Measurements from ENCODE around the gene SERPINI1.

SERPINI1 gene

DNA sequence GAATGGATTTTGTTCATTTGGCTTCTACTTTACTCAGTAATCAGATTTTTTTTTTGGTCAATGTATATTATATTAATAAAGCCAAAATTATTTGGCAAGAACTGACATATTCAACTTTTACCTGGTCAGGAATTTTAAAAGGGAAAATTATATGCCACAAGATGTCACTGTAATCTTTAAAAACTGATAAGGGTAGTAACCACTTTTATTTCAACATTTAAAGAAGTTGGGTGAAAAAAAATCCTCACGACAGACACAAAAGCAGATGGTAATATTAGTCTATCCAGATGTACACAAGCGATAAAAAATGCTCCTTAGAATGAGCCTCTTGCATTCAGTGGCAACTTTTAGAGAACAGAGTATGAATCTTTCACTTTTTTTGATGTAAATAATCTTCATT is 101.9 kb downstream of the SERPINI1 start:
- DNase-seq (ENCODE audit: low read depth), result no peak

DNA sequence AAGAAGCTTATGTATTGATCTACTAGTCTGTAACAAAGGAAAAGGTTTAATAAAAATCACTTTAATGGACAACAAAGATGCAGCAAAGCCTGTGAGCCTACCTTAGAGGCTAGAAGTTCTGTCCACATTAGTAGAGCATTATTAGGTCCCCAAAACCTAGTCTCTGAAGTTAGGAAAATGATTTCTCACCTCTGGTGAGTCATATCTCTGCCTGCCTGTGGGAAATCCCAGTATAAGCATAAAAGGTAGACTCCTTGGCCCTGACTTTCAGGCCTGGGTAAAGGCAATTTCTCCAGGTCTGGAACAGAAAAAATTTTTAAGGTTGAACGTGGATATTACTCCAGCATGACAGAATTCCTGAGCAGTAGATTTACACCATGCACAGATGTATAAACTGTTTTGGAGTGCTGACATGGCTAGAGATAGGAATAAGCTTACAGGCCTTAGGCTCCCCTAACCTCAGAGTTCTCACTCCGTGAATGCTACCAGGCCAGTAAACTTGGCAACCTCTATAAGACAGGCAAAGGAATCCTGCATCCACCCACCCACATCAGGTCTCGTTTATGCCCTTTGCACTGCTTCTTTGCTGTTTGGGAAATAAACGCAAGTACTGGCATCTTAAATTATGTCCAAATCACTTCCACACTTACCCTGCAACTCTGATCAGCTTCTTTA is 104.1 kb downstream of the SERPINI1 start:
- no peak for DNase-seq (ENCODE audit: low read depth)
- TF ChIP-seq, protein P1, sequence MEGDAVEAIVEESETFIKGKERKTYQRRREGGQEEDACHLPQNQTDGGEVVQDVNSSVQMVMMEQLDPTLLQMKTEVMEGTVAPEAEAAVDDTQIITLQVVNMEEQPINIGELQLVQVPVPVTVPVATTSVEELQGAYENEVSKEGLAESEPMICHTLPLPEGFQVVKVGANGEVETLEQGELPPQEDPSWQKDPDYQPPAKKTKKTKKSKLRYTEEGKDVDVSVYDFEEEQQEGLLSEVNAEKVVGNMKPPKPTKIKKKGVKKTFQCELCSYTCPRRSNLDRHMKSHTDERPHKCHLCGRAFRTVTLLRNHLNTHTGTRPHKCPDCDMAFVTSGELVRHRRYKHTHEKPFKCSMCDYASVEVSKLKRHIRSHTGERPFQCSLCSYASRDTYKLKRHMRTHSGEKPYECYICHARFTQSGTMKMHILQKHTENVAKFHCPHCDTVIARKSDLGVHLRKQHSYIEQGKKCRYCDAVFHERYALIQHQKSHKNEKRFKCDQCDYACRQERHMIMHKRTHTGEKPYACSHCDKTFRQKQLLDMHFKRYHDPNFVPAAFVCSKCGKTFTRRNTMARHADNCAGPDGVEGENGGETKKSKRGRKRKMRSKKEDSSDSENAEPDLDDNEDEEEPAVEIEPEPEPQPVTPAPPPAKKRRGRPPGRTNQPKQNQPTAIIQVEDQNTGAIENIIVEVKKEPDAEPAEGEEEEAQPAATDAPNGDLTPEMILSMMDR (IDR thresholded peaks at IDR 0.05; ENCODE audit: low read depth, low read length, missing control alignments), result no peak
- no peak overlapping the region for H3K4me3 ChIP-seq (ENCODE audit: low read depth, low read length)

More for the DNA sequence above, 101.9 kb downstream of the SERPINI1 start:
- H3K4me3 ChIP-seq (ENCODE audit: low read depth, low read length), result no peak overlapping the region
- TF ChIP-seq, protein P1 (IDR thresholded peaks at IDR 0.05; ENCODE audit: low read depth, low read length, missing control alignments), result no peak

DNA sequence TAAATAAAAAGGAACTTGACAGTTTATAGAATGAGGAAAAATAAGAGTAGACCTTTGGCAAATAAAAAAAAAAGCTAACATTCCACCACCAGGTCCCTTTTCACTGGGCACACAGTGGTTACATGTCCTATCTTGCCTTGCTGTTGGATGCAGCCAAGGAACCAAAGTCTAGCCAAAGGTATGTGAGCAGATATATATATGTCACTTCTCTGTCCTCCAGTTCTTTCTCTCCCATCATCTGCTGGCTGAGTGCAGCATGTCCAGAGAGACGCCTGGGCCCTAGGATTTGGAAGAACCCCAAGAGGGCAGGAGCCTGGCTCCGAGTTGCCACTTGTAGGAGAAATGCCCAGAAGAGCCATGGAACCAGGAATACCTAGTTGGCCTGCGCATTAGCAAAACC is 104.7 kb downstream of the SERPINI1 start:
- TF ChIP-seq, protein P1 (IDR thresholded peaks at IDR 0.05; ENCODE audit: low read depth, low read length, missing control alignments), result no peak
- H3K4me3 ChIP-seq (ENCODE audit: low read depth, low read length), result no peak overlapping the region
- DNase-seq (ENCODE audit: low read depth), result no peak

DNA sequence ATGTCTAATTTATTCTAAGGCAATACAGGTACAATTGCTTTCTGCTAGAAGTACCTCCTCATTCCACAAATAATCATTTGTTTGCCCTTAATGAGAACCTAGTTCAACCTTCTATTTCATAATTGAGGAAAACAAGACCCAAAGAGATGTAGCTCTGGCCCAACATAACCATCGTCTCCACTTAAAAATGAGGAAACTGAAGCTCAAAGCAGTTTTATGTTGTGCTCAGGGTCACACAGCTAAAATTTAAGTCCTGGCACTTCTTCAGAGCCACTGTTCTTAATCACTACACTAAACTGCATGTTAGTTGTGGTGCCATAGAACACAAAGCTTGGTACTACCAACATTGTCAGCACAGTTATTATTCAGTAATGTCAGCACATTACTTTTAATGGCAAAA is 108.0 kb downstream of the SERPINI1 start:
- H3K4me3 ChIP-seq (ENCODE audit: low read depth, low read length), result no peak overlapping the region
- TF ChIP-seq, protein P1 (IDR thresholded peaks at IDR 0.05; ENCODE audit: low read depth, low read length, missing control alignments), result no peak
- no peak for DNase-seq (ENCODE audit: low read depth)

DNA sequence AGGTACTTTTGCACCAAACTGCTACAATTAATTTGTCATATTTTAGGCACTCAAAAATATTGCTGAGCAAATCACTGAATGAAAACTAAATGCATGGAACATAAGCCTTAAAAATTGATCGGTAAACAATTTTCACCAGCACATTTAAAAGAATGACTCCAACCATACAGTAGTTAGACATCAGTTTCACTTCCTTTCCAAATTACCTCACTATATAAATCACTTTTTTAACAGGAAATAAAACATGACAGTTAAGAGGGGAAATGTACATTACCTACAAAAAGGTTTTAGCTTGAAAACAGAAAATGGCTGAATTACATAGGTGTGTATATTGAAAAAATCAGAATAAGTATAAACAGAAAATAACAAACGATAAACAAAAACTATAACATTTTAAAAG is 108.4 kb downstream of the SERPINI1 start:
- no peak overlapping the region for H3K4me3 ChIP-seq (ENCODE audit: low read depth, low read length)
- no peak for DNase-seq (ENCODE audit: low read depth)
- TF ChIP-seq, protein P1 (IDR thresholded peaks at IDR 0.05; ENCODE audit: low read depth, low read length, missing control alignments), result no peak

DNA sequence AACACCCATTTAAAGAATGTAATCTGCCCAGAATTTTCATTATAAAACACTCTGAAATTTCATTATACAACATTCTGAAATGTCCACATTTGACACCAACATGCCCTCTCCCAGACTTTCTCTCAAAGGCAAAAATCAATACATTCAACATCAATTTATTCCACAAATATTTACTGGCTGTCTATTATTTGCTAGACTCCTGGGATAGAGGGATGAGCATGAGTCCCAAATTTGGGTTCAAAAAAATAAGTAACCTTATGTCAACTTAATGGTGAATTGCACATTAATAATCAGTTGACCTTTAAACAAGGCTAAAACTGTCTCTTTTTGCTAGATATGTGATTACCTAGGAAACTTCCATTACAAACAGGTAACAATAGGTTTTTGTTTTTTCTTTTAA is 109.0 kb downstream of the SERPINI1 start:
- TF ChIP-seq, protein P1 (IDR thresholded peaks at IDR 0.05; ENCODE audit: low read depth, low read length, missing control alignments), result no peak
- H3K4me3 ChIP-seq (ENCODE audit: low read depth, low read length), result no peak overlapping the region
- DNase-seq (ENCODE audit: low read depth), result no peak

DNA sequence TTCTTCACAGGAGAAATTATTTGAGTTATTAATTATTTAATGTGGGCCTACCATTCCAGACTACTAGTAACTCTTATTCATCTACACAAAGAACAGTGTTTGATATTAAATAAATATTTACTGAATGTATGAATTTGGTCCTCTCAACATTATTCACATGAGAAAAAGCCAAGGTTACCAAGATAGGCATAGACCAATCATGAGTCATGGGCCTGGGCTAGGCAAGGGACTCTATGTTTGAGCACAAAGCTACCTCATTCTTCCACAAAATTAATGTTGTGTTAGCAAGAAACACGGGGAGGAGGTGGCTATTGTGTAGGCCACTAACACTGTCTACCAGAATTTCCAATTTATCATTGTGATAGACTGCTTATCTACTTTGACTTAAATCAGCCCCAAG is 115.7 kb downstream of the SERPINI1 start:
- H3K4me3 ChIP-seq (ENCODE audit: low read depth, low read length), result no peak overlapping the region
- no peak for DNase-seq (ENCODE audit: low read depth)
- TF ChIP-seq, protein P1 (IDR thresholded peaks at IDR 0.05; ENCODE audit: low read depth, low read length, missing control alignments), result no peak
